Hepatocyte (in vitro differentiated cells): Measurements from ENCODE around the gene SH3RF1. TPM values are rescaled to one million over a fixed set of nuclear protein-coding genes. Genes with fewer than 3 reads are reported as not detected.

Experiments
- DNase-seq: peaks from one replicate; pipeline ENCODE4 v3.0.0-alpha.2; 2016; ENCODE audit warnings: low spot score
- H2AFZ ChIP-seq: fragments of 200-600 bp; sonication (generic); 2 replicates; pipeline ENCODE4 v1.6.0; 2016; ENCODE audit warnings: antibody characterized with exemption, mild to moderate bottlenecking
- H3K27ac ChIP-seq: fragments of 200-600 bp; sonication (generic); 2 replicates; pipeline ENCODE4 v1.5.1; 2016; ENCODE audit warnings: mild to moderate bottlenecking
- H3K27me3 ChIP-seq: fragments of 200-600 bp; sonication (generic); 2 replicates; pipeline ENCODE4 v1.6.1; 2016
- H3K36me3 ChIP-seq: fragments of 200-600 bp; sonication (generic); replicated peaks from 2 replicates; pipeline ENCODE4 v1.5.1; 2016; ENCODE audit warnings: low read depth; ENCODE audit not compliant: insufficient read depth
- H3K4me1 ChIP-seq: fragments of 200-600 bp; sonication (generic); 2 replicates; pipeline ENCODE4 v1.5.1; 2016; ENCODE audit warnings: mild to moderate bottlenecking, moderate library complexity; ENCODE audit not compliant: insufficient read depth
- H3K4me2 ChIP-seq: fragments of 200-600 bp; sonication (generic); 2 replicates; pipeline ENCODE4 v1.6.0; 2016
- H3K4me3 ChIP-seq: fragments of 200-600 bp; sonication (generic); 2 replicates; pipeline ENCODE4 v1.5.1; 2016; ENCODE audit warnings: mild to moderate bottlenecking
- H3K79me2 ChIP-seq: fragments of 200-600 bp; sonication (generic); 2 replicates; pipeline ENCODE4 v1.6.0; 2017; ENCODE audit warnings: mild to moderate bottlenecking
- H3K9me2 ChIP-seq: fragments of 200-600 bp; sonication (generic); replicated peaks from 2 replicates; pipeline ENCODE4 v1.6.0; 2017; ENCODE audit warnings: mild to moderate bottlenecking; ENCODE audit not compliant: insufficient read depth
- H3K9me3 ChIP-seq: fragments of 200-600 bp; sonication (generic); 2 replicates; pipeline ENCODE4 v1.5.1; 2016; ENCODE audit warnings: low read depth, mild to moderate bottlenecking
- H4K20me1 ChIP-seq: fragments of 200-600 bp; sonication (generic); 2 replicates; pipeline ENCODE4 v1.6.0; 2016; ENCODE audit warnings: mild to moderate bottlenecking; ENCODE audit not compliant: insufficient read depth, poor library complexity, severe bottlenecking
- EZH2 ChIP-seq: fragments of 200-600 bp; sonication (generic); IDR thresholded peaks from 2 replicates; pipeline ENCODE4 v1.6.1; 2016; ENCODE audit warnings: antibody characterized with exemption, mild to moderate bottlenecking, borderline replicate concordance
- EZH2phosphoT487 ChIP-seq: fragments of 200-600 bp; sonication (generic); IDR thresholded peaks from one replicate; pipeline ENCODE4 v1.6.1; 2018; ENCODE audit warnings: antibody characterized with exemption, mild to moderate bottlenecking, low read depth, moderate library complexity; ENCODE audit not compliant: unreplicated experiment, severe bottlenecking
- WGBS: methylation state at CpG from one replicate; pipeline ENCODE4 v1.1.6; 2016; ENCODE audit warnings: low lambda C conversion rate; ENCODE audit errors: missing lambda C conversion rate; 5-methylcytosine and 5-hydroxymethylcytosine counted together
- polyA plus RNA-seq: library from polyadenylated mRNA; unstranded; fragments of >200 nt; fragmentation: Nextera tagmentation; extraction: Ambion mirVana; gene quantifications from 2 replicates; pipeline ENCODE4 v1.2.1, GENCODE V29; 2016
- total RNA-seq: library from RNA; depleted of rRNA; stranded (reverse); fragments of >200 nt; gene quantifications from 2 replicates; pipeline ENCODE4 v1.2.3, GENCODE V29; 2014
- TF ChIP-seq, protein P1 (sequence below): fragments of 200-600 bp; sonication (generic); IDR thresholded peaks from 2 replicates; pipeline ENCODE4 v1.5.1; 2016; ENCODE audit warnings: antibody characterized with exemption, mild to moderate bottlenecking; ENCODE audit not compliant: poor library complexity

SH3RF1 gene
- total and polyA plus RNA-seq, 2 experiments from 2014 or later, result 15.5 to 16.4 TPM

- Histone ChIP-seq H3K9me3 (no peaks in the 10 kb centered on the region), H3K27me3 (no peaks in the 10 kb centered on the region), H3K4me3 (no peak overlapping the region), H3K9me2 (no peaks in the 10 kb centered on the region), H3K27ac (peak overlapping the region; percentile 55), H2AFZ (no peak overlapping the region), H3K79me2 (peaks cover 8% of the 10 kb centered on the region), H4K20me1 (no peaks in the 10 kb centered on the region), H3K4me2 (no peak overlapping the region), H3K36me3 (no peaks in the 10 kb centered on the region), H3K4me1 (peaks cover 10% of the 10 kb centered on the region)
- TF ChIP-seq EZH2, result no peak
- no peak for TF ChIP-seq EZH2phosphoT487
- TF ChIP-seq, protein P1, sequence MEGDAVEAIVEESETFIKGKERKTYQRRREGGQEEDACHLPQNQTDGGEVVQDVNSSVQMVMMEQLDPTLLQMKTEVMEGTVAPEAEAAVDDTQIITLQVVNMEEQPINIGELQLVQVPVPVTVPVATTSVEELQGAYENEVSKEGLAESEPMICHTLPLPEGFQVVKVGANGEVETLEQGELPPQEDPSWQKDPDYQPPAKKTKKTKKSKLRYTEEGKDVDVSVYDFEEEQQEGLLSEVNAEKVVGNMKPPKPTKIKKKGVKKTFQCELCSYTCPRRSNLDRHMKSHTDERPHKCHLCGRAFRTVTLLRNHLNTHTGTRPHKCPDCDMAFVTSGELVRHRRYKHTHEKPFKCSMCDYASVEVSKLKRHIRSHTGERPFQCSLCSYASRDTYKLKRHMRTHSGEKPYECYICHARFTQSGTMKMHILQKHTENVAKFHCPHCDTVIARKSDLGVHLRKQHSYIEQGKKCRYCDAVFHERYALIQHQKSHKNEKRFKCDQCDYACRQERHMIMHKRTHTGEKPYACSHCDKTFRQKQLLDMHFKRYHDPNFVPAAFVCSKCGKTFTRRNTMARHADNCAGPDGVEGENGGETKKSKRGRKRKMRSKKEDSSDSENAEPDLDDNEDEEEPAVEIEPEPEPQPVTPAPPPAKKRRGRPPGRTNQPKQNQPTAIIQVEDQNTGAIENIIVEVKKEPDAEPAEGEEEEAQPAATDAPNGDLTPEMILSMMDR, result no peak
- no peak for DNase-seq
- WGBS, result 69% methylated on average over 3 of the region's 3 CpGs
These were observed 156.3 kb downstream of the SH3RF1 start for GRCh38 chr4:169114341-169114974.

- Histone ChIP-seq H3K9me2 (no peaks in the 10 kb centered on the region), H3K27me3 (no peaks in the 10 kb centered on the region), H3K79me2 (peaks cover 8% of the 10 kb centered on the region), H3K4me3 (no peak overlapping the region), H3K9me3 (no peaks in the 10 kb centered on the region), H2AFZ (no peak overlapping the region), H3K36me3 (no peaks in the 10 kb centered on the region), H3K4me2 (no peak overlapping the region), H3K4me1 (peaks cover 6% of the 10 kb centered on the region), H4K20me1 (no peaks in the 10 kb centered on the region), H3K27ac (no peak overlapping the region)
- TF ChIP-seq EZH2phosphoT487 (no peak), EZH2 (no peak)
- TF ChIP-seq, protein P1, result no peak
- no peak for DNase-seq
- WGBS, result 99% methylated on average over 4 of the region's 4 CpGs
These were observed 160.1 kb downstream of the SH3RF1 start for GRCh38 chr4:169110633-169111032.

DNA sequence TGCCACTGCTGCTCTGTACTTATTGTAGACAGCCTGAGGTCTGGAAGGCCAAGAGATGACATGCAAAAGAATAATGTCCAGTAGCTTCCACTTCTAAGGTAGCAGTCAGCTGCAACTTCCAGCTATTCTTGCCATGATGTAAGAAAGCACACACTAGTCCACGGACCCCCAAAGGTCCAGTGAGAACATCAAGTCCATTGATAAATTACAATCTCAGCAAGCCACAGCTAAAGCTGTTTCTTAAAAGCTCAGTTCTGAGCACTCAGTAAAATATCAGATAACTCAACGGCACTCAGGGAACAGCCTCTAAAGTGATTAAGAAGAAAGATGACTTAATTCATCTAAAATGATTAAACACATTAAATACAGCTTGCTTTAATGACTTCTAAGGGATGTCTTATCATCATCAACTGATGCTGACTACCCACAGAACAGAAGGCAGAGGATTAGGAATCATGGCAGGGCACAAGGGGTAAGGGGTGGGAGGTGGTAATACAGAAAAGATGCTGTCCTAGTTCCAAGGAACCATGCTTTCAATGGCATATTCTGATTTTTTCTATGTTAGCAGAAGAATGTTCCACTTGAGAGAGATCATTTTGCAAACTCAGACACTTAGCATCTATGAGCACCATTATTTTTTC lies 161.6 kb downstream of the SH3RF1 start:
- no peak for DNase-seq
- no peaks in the 10 kb centered on the region for H4K20me1 ChIP-seq
- TF ChIP-seq EZH2phosphoT487, result no peak
- TF ChIP-seq EZH2, result no peak
- TF ChIP-seq, protein P1, result no peak

More for the DNA sequence above, 161.6 kb downstream of the SH3RF1 start:
- Histone ChIP-seq H3K4me2 (no peak overlapping the region), H3K27ac (no peak overlapping the region), H3K9me2 (no peaks in the 10 kb centered on the region), H3K36me3 (no peaks in the 10 kb centered on the region), H2AFZ (no peak overlapping the region), H3K27me3 (no peaks in the 10 kb centered on the region), H3K4me1 (no peaks in the 10 kb centered on the region), H3K4me3 (no peak overlapping the region), H3K9me3 (no peaks in the 10 kb centered on the region), H3K79me2 (peaks cover 8% of the 10 kb centered on the region)
- 91% methylated on average over 2 of the region's 2 CpGs for WGBS
